NCI-H460 (cell line): ENCODE data around the gene NCBP3. TPM values are rescaled to one million over a fixed set of nuclear protein-coding genes. Genes with fewer than 3 reads are reported as not detected.
"Not testable (repeated sequence)": the region's sequence is repeated elsewhere in the genome, so short reads cannot be mapped to it uniquely, and the experiment has no call there.

Experiments
- DNase-seq: peaks from one replicate; pipeline ENCODE4 v3.0.0-alpha.2; 2016; ENCODE audit warnings: low read depth; ENCODE audit errors: extremely low read depth
- total RNA-seq: library from RNA; depleted of rRNA; stranded (reverse); fragments of >200 nt; shearing (Covaris generic); gene quantifications from 2 replicates; pipeline ENCODE4 v1.2.3, GENCODE V29; 2014

NCBP3 gene
- total RNA-seq, 1 experiment from 2014 or later = 34.0 TPM

DNA sequence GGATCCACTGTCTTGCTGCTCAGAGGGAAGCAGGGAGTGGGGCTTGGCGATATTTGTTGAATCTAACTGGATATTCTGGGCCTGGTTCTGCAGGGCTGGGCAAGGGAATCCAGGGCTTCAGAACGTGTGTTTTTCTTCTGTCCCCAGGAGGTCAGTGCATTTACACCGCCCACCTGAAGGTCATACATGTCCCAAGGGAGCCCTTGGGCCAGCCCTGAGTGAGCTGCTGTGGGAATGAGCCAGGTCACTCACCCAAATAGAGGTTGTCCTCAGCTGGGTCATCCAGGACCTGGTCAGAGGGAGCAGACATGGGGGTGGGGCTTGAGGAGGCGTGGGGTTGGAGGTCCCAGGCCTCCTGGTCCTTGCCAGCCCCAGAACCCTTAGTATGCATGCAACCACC is 36.2 kb upstream of the NCBP3 start:
- no peak for DNase-seq

GRCh38 chr17:3880983-3881382 is 34.9 kb upstream of the NCBP3 start:
- DNase-seq = no peak

DNA sequence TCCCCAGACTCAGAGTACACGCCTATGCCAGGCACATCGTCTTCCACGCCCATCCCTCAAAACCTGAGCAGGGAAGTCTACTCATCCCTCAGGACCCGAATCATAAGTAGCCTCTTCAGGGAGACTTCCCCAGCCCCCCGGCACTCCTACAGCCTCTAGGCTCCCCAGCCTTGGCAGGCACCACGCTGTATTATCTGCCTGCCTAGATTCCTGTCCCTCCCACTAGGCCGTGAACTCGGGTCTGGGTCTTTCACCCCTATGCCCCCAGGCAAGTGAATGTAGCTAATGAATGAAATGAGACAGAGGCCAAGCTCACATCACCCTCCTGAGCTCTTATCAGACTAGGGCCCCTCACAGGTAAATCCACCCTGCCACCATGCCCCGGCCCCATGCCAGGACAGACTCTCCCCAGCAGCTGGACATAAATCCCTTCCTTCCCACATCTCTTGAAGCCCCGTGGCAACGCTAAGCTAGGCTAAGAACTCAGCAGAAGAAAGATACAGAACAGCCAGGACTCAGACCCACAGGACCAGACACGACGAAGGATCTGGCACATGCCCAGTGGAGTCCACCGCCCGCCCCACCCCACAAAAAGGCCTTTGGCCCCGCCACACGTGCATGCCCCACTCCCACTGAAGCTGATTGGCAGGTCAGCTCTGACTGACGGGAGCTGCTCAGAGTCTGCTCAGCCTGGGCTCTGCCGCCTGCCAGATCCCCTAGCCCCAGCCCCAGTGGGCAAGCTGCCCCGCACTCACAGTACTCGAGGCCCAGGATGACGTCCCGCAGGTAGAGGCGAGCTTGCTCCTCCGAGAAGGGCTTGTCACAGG is 33.8 kb upstream of the NCBP3 start:
- no peak for DNase-seq

DNA sequence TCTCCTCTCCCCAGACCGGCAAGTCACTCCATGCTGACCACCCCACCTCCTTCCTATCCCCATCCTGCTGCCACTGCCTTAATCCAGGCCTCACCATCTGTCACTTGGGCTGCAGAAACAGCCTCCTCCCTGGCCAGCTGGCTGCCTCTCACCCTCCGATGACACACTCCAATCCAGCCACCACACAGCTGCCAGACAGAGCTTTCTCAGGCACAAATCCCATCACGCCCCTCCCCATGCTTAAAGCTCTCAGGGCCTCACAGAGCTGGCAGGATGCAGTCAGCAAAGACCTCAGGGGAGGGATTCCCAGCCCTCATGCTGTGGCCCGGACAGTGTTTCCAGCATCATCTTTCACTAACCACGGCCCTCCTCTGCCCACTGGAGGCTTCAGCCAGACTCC is 33.1 kb upstream of the NCBP3 start:
- no peak for DNase-seq

DNA sequence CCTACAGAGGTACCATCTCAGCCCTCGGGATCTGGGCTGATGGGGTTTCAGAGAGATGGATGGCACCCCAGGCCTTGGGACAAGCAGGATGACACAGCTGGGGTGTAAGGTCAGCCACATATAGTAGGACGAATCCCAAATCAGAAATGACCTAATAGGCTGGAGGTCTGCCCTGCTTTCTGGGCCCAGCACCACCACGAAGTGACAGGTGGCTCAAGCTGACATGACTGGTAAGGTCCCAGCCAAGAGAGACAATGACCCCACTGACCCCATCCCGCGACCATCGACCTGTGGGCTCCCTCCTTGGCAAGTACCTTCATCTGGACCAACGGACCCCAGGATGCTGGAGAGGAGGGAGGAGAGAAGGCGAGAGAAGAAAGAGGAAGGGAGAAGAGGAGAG is 31.2 kb upstream of the NCBP3 start:
- DNase-seq = no peak

GRCh38 chr17:3875317-3875716 is 29.3 kb upstream of the NCBP3 start:
- DNase-seq = no peak

DNA sequence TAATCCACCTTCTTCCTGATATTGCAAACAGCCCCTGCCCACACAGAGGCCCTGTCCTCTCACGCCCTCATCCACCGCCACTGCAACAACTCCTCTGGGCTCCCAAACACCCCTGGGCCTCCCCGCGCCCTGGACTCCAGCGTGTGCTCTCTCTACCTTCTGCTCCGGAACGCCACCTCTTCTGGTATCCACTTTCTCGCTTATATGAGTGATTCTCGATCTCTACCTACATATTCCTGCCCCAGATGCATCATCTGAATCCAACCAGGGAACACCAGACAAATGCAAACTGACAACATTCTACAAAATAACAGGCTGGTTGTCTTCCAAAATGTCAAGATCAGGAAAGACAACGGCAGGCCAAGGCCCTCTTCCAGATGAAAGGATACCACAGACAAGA is 27.8 kb upstream of the NCBP3 start:
- no peak for DNase-seq

- no peak for DNase-seq
Measured at GRCh38 chr17:3870871-3871306, 24.8 kb upstream of the NCBP3 start.

- DNase-seq = no peak
Measured at GRCh38 chr17:3867606-3868005, 21.6 kb upstream of the NCBP3 start.

DNA sequence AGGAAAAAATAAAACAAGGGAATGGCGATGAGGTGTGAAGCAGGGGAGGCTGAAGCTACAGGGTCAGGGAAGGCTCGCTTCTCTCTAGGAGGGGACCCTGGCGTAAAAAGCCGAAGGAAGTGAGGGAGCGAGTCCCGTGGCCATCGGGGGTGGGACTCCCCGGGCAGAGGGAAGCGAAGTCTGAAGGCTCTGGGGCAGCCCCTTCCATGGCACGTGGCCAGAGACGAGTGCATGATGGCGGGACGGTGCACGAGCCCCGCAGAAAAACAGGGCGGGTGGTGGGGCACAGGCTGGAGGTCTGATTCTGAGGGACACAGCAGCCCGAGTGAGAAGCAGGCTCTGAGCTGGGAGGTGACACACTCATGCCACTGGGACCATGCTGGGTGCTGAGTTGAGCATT is 21.1 kb upstream of the NCBP3 start:
- DNase-seq = no peak

DNA sequence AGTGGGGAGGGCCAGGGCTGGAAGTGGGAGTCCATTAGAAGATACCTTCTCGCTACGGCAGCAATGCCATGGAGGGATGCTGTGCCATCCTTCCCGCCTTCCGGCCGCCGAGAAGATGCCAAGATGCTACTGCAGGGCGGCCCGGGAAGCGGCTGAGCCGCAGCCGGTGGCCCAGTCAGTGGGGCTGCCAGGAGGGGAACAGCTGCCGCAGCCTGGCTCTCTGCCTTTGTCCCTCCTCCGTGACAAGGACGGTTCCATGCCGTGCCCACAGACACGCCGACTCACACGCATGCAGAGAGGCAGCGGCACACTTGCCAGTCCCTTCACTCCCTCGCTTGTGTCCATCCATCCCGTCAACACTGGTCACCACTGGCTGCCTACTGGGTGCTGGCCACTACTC is 20.2 kb upstream of the NCBP3 start:
- no peak for DNase-seq

DNA sequence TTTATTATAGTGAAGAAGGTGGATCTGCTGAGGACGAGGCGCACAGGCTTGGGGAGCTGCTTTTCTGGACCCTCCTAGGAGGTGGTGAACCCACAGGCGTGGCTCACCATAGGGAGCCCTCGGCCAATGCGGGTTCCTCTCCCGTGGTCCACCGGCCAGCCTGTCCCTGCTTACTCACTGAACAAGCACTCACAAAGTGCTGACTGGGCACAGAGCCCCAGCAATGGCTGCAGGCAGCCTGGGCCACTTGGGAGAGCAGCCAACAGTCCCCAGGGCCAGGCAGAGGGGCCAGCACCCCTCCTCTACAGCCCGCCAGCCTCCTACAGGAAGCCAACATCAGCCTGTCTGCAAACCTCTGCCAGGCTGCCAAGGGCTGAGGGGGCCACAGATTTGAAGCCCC is 19.1 kb upstream of the NCBP3 start:
- no peak for DNase-seq

DNA sequence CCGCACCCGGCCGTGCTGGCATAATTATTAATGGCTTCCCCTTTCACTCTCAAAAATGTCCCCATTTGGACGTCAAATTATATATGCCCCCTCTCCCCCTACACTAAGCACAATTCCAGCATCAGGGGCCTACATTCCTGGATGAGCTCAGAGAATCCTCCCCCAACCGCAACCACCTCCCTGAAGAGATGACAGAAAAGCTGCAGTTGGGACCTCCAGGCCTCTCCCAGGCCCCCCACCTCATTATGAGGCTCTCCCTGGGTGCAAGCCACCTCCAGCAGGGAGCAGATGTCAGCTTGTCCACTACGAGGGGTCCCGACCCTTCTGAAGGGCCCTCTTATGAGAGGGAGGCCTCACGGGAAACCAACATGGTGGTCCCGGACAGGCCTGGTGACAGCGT is 18.5 kb upstream of the NCBP3 start:
- no peak for DNase-seq

GRCh38 chr17:3861761-3862681 is 16.0 kb upstream of the NCBP3 start:
- DNase-seq = no peak

- DNase-seq = no peak
Measured at GRCh38 chr17:3860939-3861700, 15.1 kb upstream of the NCBP3 start.

- DNase-seq = no peak
Measured at GRCh38 chr17:3859940-3860339, 13.9 kb upstream of the NCBP3 start.

DNA sequence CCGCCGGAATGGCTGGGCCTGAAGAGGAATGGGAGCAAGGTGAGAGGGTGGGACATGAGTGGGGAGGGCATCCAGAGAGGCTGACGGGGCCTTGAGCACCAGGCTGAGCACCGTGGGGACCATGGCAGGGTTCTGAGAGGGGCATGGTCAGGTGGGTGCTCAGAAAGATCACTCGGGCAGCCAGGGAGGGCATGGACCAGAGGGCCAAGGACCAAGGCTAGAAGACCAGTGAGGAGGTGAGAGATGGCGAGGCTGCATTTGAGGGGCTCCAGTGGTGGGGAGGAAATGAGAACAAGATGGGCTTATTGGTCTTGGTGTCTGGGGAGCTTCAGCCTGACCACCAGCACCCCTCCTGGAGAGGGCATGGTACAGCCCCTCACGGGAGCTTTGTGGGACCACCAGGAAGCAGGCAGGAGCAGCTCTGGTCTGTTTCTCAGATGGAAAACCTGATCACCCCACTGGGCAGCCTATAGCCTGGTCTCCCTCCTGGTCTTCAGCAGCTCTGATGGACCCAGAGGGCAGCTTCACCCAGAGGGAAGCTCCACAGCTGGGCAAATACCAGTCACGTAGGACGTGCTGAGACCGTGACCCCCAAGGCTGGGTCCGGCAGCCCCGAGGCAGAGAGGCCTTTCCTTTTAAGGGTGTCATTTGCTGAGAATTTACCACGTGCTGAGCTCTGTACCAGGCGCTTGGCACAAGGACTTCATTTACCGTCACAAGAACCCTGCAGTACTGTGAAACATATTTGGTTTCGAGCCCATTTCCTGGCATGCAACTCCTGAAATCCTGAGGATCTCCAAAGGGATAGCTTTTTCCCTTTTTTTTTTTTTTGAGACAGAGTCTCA is 11.4 kb upstream of the NCBP3 start:
- DNase-seq = no peak

DNA sequence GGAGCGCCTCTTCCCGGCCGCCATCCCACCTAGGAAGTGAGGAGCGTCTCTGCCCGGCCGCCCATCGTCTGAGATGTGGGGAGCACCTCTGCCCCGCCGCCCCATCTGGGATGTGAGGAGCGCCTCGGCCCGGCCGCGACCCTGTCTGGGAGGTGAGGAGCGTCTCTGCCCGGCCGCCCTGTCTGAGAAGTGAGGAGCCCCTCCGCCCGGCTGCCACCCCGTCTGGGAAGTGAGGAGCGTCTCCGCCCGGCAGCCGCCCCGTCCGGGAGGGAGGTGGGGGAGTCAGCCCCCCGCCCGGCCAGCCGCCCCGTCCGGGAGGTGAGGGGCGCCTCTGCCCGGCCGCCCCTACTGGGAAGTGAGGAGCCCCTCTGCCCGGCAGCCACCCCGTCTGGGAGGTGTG is 8.2 kb upstream of the NCBP3 start:
- DNase-seq = not testable (repeated sequence)

GRCh38 chr17:3852561-3852960 is 6.5 kb upstream of the NCBP3 start:
- no peak for DNase-seq

DNA sequence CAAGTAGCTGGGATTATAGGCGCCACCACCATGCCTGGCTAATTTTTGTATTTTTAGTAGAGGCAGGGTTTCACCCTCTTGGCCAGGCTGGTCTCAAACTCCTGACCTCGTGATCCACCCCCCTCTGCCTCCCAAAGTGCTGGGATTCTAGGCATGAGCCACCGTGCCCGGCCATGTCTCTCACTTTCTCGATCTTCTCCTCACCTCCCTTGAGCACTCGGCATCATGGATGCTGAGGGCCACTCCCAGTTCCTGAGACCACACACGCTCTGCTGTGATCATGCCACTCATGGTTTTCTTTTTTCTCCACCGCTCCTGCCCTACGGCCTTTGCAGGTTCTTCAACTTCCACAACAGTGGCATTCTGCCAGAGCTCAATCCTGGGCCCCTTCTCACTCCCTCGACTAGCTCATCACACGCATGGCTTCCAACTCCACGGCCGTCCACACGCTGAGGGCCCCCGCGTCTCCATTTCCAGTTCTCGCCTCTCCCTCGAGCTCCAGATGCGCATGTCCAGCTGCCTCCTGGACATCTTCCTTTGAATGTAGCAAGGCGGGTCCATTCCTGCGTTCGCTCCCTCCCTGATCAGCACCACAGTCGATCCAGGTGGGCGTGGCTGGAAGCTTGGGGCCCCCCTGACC is 5.5 kb upstream of the NCBP3 start:
- no peak for DNase-seq
